Activated naive CD8-positive, alpha-beta T cell treated with anti-CD3 and anti-CD28 coated beads, Interleukin-2, amount 50 U/mL, for 24 hours (primary cell): ENCODE measurements around the gene IL36RN.
A peak's percentile ranks its signal among the peaks of the same experiment; 100 is the strongest.
"Not testable (repeated sequence)": the region's sequence is repeated elsewhere in the genome, so short reads cannot be mapped to it uniquely, and the experiment has no call there.

ENCODE experiments used
- ATAC-seq: fragments of 150-1000 bp; cut with Tn5 transposase; one replicate; pipeline ENCODE4 v1.10.0; 2021
- DNase-seq: peaks from one replicate; pipeline ENCODE4 v3.0.0; 2021
- H3K27ac Mint-ChIP-seq: one replicate; pipeline ENCODE4 v1.8.0; 2021; ENCODE audit warnings: mild to moderate bottlenecking, mixed read lengths
- H3K27me3 Mint-ChIP-seq: one replicate; pipeline ENCODE4 v1.8.0; 2021; ENCODE audit warnings: mixed read lengths
- H3K36me3 Mint-ChIP-seq: one replicate; pipeline ENCODE4 v1.8.0; 2021; ENCODE audit warnings: low read depth, mixed read lengths
- H3K4me1 Mint-ChIP-seq: one replicate; pipeline ENCODE4 v1.8.0; 2021; ENCODE audit warnings: mixed read lengths
- H3K4me3 Mint-ChIP-seq: one replicate; pipeline ENCODE4 v1.8.0; 2021; ENCODE audit warnings: mild to moderate bottlenecking, moderate library complexity, mixed read lengths
- H3K9me3 Mint-ChIP-seq: one replicate; pipeline ENCODE4 v1.8.0; 2021; ENCODE audit warnings: mixed read lengths

Gene IL36RN

DNA sequence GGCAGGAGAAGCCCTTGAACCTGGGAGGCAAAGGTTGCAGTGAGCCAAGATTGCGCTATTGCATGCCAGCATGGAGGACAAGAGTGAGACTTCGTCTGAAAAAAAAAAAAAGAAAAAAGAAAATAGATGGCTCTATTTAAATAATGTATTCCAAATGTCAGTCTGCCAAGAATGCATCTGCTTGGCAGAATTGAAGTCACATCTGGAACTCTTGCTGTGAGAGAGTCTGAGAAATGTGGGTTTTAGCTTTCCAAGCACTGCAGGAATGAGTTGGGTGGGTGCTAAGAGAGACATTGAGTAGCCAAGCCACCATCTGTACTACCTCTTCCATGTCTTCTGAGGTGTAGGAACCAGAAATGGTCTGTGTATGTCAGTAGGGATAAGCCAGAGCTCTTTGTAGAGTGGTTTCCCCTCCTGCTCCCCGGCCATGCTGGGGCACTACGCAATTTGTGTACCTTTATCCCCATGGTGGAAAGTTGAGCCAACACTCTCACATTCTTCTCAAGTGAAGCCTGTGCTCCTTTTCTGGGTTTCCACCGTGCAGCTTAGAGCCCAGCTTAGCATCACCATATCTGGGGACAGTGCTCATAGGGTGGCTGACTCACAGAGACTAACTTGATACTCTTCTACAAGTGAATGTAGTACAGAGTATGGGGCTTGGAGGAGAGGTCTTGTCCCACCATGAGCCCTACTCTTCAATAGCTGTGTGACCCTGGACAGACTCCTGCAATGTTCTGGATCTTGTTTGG, 34.0 kb downstream of the IL36RN start:
- Mint-ChIP-seq H3K4me1 (peaks cover 15% of the 10 kb centered on the region), H3K27me3 (no peaks in the 10 kb centered on the region), H3K9me3 (peaks cover 18% of the 10 kb centered on the region), H3K36me3 (peaks cover 7% of the 10 kb centered on the region), H3K27ac (no peak overlapping the region), H3K4me3 (no peak overlapping the region)
- ATAC-seq (no peak), DNase-seq (no peak)

DNA sequence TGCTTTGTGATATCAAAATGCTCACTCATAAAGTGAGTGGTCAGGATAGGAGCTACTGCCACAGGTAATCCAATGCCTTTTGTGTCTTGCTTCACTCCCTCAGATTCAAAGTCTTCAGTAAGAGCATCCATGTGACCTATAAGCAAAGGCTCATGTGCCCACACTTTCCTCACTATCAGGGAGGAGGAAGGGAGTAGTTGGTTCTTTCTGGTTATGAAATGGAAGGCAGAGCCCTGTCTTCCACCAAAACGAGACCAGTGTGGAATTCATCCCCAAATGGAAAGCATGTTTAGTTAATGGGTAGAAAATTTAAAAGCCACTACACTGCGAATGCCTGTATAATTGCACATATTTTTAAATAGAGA, 34.6 kb downstream of the IL36RN start:
- DNase-seq (no peak), ATAC-seq (no peak)
- Mint-ChIP-seq H3K27me3 (no peaks in the 10 kb centered on the region), H3K36me3 (peaks cover 7% of the 10 kb centered on the region), H3K4me1 (peaks cover 20% of the 10 kb centered on the region), H3K4me3 (no peak overlapping the region), H3K27ac (no peak overlapping the region), H3K9me3 (peaks cover 18% of the 10 kb centered on the region)

GRCh38 chr2:113096306-113096705, 37.3 kb downstream of the IL36RN start:
- ATAC-seq, H3K27me3 Mint-ChIP-seq, H3K4me3 Mint-ChIP-seq, DNase-seq, H3K27ac Mint-ChIP-seq, H3K36me3 Mint-ChIP-seq: not testable (repeated sequence)
- H3K9me3 Mint-ChIP-seq: peaks cover 18% of the 10 kb centered on the region
- peaks cover 25% of the 10 kb centered on the region for H3K4me1 Mint-ChIP-seq

GRCh38 chr2:113096842-113097618, 38.0 kb downstream of the IL36RN start:
- Mint-ChIP-seq H3K4me3 (peak overlapping the region; percentile 21), H3K9me3 (peaks cover 18% of the 10 kb centered on the region), H3K4me1 (peaks cover 28% of the 10 kb centered on the region)
- not testable (repeated sequence) for H3K36me3 Mint-ChIP-seq, H3K27me3 Mint-ChIP-seq, DNase-seq, ATAC-seq, H3K27ac Mint-ChIP-seq

DNA sequence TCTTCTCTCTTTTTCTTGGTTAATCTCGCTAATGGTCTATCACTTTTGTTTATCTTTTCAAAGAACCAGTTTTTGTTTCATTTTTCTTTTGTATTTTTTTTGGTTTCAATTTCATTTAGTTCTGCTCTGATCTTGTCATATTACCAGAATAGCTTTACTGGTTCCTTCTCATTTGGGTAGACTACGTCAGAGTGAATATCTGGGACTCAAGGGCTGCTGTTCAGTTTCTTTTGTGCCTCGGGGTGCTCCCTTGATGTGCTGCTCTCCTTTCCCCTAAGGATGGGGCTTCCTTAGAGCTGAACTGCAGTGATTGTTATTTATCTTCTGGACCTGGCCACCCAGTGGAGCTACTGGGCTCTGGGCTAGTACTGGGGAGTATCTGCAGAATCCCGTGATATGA, 39.0 kb downstream of the IL36RN start:
- peak; percentile 61 for ATAC-seq
- no peak for DNase-seq

GRCh38 chr2:113098532-113098931, 39.5 kb downstream of the IL36RN start:
- DNase-seq: no peak
- peak overlapping the region; percentile 18 for H3K4me3 Mint-ChIP-seq
- H3K36me3 Mint-ChIP-seq: peaks cover 19% of the 10 kb centered on the region
- H3K27ac Mint-ChIP-seq: peak overlapping the region; percentile 2
- peaks cover 32% of the 10 kb centered on the region for H3K9me3 Mint-ChIP-seq
- peaks cover 43% of the 10 kb centered on the region for H3K4me1 Mint-ChIP-seq
- ATAC-seq: no peak
- H3K27me3 Mint-ChIP-seq: no peaks in the 10 kb centered on the region

More for the DNA sequence above, 39.0 kb downstream of the IL36RN start:
- H3K4me1 Mint-ChIP-seq: peaks cover 38% of the 10 kb centered on the region
- peak overlapping the region; percentile 21 for H3K4me3 Mint-ChIP-seq
- H3K27ac Mint-ChIP-seq: peak overlapping the region; percentile 2
- no peaks in the 10 kb centered on the region for H3K27me3 Mint-ChIP-seq
- peaks cover 28% of the 10 kb centered on the region for H3K9me3 Mint-ChIP-seq
- peaks cover 16% of the 10 kb centered on the region for H3K36me3 Mint-ChIP-seq

- peaks cover 62% of the 10 kb centered on the region for H3K4me1 Mint-ChIP-seq
- peak overlapping the region; percentile 19 for H3K27ac Mint-ChIP-seq
These were observed 43.1 kb downstream of the IL36RN start for GRCh38 chr2:113102133-113102532.

DNA sequence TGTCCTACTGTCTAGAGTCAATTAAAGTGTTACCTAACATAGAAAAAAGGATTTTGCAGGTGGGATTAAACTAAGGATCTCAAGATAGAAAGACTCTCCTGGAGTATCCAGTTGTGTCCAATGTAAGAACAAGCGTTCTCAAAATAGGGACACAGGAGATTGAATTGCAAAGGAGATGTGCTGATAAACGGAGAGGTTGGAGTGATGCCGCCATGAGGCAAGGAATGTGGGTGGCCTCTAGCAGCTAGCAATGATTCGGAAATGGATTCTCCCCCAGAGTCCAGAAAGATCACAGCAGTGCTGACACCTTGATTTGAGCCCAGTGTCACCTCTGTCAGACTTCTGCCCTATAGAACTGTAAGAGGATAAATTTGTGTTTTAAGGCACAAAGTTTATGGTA, 44.3 kb downstream of the IL36RN start:
- no peak for DNase-seq
- peaks cover under 1% of the 10 kb centered on the region for H3K27me3 Mint-ChIP-seq
- peaks cover 15% of the 10 kb centered on the region for H3K36me3 Mint-ChIP-seq
- H3K9me3 Mint-ChIP-seq: peaks cover 24% of the 10 kb centered on the region
- no peak for ATAC-seq
- peak overlapping the region; percentile 98 for H3K27ac Mint-ChIP-seq
- peaks cover 51% of the 10 kb centered on the region for H3K4me1 Mint-ChIP-seq
- peak overlapping the region; percentile 11 for H3K4me3 Mint-ChIP-seq

More at GRCh38 chr2:113102133-113102532, 43.1 kb downstream of the IL36RN start:
- DNase-seq: no peak
- peaks cover 20% of the 10 kb centered on the region for H3K36me3 Mint-ChIP-seq
- no peaks in the 10 kb centered on the region for H3K27me3 Mint-ChIP-seq
- H3K9me3 Mint-ChIP-seq: peaks cover 34% of the 10 kb centered on the region
- ATAC-seq: no peak
- no peak overlapping the region for H3K4me3 Mint-ChIP-seq

DNA sequence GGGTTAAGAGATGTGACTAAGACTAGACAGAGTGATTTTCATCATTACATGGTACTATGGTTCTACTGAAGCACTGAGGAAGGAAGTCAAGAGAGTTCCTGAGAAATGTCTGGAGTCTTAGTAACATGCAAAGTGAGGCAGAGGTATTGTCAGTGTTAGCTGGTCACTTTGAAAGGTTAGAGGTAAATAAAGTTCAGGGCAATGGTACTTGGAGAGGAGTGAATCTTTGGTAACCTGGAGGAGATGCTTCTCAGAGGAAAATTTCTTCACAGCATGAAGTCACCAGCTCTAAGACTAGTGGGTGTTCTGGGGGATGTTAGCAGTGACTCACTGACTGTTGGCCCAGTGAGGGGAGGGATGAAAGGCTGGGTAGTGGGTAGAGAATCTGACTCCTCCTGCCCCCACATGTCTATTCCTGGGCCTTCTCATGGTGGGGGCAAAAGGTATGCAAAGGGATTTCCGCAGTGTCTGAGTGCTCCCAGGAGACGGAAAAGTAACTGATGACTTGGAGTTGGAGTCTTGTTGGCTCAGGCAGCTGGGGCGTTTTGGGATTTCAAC, 45.1 kb downstream of the IL36RN start:
- Mint-ChIP-seq H3K9me3 (peaks cover 24% of the 10 kb centered on the region), H3K36me3 (peaks cover 15% of the 10 kb centered on the region), H3K4me3 (peak overlapping the region; percentile 12), H3K27me3 (peaks cover 4% of the 10 kb centered on the region), H3K27ac (peak overlapping the region; percentile 98), H3K4me1 (peaks cover 51% of the 10 kb centered on the region)
- ATAC-seq: peak; percentile 87
- DNase-seq: peak; percentile 46

GRCh38 chr2:113105047-113105785, 46.2 kb downstream of the IL36RN start:
- DNase-seq: peak; percentile 63
- ATAC-seq: peak; percentile 75
- Mint-ChIP-seq H3K4me1 (peaks cover 51% of the 10 kb centered on the region), H3K27me3 (peaks cover 8% of the 10 kb centered on the region), H3K36me3 (peaks cover 15% of the 10 kb centered on the region), H3K4me3 (no peak overlapping the region), H3K27ac (peak overlapping the region; percentile 98), H3K9me3 (peaks cover 24% of the 10 kb centered on the region)

DNA sequence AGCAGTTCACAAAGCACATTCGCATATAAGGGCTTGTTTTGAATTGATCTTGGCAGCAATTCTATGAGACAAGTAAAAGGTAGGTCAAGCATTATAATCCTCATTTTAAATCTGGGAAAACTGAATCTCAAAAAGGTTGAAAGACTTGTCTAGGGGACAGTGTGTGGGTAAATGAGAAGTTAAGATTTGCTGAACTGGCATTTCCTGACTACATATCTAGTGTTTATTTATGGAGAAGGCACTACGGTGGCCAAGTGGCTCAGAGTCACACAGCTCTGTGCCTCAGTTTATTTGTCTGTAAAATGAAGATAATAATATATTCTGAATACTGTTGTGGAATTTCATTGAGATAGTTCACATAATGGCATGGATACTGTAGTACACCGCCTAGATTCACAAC, 52.1 kb downstream of the IL36RN start:
- H3K9me3 Mint-ChIP-seq: no peaks in the 10 kb centered on the region
- ATAC-seq (no peak), DNase-seq (no peak)
- no peaks in the 10 kb centered on the region for H3K36me3 Mint-ChIP-seq
- no peak overlapping the region for H3K4me3 Mint-ChIP-seq
- H3K27me3 Mint-ChIP-seq: peaks cover 8% of the 10 kb centered on the region
- no peak overlapping the region for H3K27ac Mint-ChIP-seq
- H3K4me1 Mint-ChIP-seq: peaks cover 3% of the 10 kb centered on the region

DNA sequence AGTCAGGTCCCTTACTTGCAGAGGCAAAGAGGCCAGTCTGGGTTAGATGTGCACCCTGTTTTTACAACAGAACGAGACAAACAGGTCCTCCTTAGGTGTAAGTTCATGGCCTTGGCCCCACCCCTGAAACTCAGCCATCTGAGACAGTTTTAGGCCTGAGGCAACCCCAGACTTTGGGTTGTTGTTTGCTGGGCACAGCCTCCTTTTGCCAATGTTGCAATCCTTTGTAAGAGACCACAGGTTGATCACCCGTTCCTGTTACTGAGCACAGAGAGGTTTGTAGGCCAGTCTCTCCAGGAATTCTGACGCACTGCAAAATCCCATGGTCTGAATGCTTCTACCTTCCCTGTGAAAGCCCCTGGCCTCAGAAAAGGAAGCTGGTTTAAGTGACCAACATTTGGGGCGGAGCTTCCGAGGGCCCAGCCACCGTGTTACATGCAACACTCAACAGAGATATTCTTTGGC, 52.9 kb downstream of the IL36RN start:
- no peak for DNase-seq
- Mint-ChIP-seq H3K4me3 (no peak overlapping the region), H3K9me3 (no peaks in the 10 kb centered on the region), H3K27ac (no peak overlapping the region), H3K36me3 (no peaks in the 10 kb centered on the region), H3K27me3 (peaks cover 8% of the 10 kb centered on the region), H3K4me1 (peaks cover 8% of the 10 kb centered on the region)
- ATAC-seq: no peak

GRCh38 chr2:113112441-113112840, 53.4 kb downstream of the IL36RN start:
- H3K27ac Mint-ChIP-seq: no peak overlapping the region
- no peaks in the 10 kb centered on the region for H3K9me3 Mint-ChIP-seq
- no peak overlapping the region for H3K4me3 Mint-ChIP-seq
- no peaks in the 10 kb centered on the region for H3K36me3 Mint-ChIP-seq
- peaks cover 8% of the 10 kb centered on the region for H3K27me3 Mint-ChIP-seq
- DNase-seq (no peak), ATAC-seq (no peak)
- peaks cover 14% of the 10 kb centered on the region for H3K4me1 Mint-ChIP-seq

DNA sequence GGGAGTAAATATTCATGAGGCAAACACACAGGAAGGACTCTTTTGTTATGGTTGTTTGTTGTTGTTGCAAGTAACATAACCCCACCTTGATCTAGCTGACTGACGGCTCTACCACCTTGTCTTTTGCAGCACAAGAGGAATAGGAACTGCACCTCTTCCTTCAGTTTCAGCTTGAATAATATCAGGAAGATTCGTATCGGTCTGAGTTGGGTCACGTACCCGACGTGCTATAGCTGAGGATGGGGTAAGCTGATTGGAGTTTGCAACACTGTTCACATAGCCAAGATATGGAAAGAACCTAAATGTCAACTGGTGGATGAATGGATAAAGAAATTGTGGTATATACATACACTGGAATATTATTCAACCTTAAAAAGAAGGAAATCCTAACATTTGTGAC, 53.9 kb downstream of the IL36RN start:
- Mint-ChIP-seq H3K27me3 (peaks cover 8% of the 10 kb centered on the region), H3K9me3 (no peaks in the 10 kb centered on the region), H3K4me3 (no peak overlapping the region), H3K36me3 (no peaks in the 10 kb centered on the region), H3K4me1 (peaks cover 18% of the 10 kb centered on the region), H3K27ac (no peak overlapping the region)
- ATAC-seq (no peak), DNase-seq (no peak)
